ENCODE data around the gene KCNMB2.

KCNMB2 gene

GRCh38 chr3:178826435-178827123 is 290.3 kb downstream of the KCNMB2 start:
- DNase-seq = no peak

GRCh38 chr3:178827285-178827856 is 291.1 kb downstream of the KCNMB2 start:
- DNase-seq = no peak

DNA sequence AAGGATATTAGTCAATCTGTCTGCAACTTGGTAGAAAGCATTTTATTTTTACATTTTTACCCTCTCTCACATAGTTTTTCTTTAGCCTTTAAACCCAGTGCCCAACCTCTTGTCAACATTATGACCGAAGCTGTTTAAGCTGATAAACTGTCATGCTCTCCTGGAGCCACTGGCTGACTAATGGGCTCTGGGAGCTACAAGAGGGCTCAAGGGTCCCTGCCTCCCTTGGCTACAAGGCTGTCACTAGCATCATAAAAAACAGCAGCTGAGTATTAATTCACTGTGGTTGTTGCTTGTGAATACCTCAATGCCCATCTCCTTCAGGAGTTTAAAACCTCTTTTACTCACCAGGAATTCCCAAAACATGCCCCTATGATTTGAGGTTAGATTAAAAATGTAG is 297.5 kb downstream of the KCNMB2 start:
- DNase-seq = no peak

DNA sequence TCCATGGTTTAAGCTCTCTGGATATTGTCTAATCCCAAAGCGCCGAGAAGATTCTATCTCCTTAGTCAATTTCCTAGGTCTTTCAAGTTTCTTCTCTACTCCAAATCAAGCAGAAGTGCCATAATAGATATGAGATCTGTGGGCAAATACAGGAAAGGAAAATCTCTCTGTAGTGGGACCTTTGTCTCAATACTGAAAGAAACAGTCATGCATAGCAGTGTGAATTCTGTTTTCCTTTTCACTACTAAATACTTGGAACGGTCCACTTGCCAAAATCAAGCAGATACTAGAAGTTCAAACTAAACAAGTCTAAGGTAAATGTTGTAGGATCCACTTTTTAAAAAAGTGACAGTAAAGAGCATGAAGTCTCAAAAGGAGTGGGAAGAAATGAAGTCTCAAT is 298.8 kb downstream of the KCNMB2 start:
- no peak for DNase-seq

DNA sequence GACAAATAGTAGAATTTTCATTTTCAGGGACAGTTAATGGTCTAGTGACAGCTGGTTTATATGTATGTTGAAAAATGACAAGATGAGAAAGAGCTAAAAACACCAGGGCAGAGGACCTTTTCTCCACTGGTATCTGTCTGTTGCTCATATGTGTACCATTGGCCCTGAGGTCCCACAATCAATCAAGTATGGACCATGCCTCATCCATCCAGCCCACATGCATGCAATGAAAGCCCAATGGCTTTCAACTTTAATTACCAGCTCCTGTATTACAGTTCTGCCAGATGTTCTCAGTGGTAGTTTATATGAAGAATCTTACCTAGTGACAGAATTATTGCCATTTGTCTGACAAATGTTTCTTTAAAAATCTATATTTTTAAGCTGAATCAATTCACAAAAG is 301.3 kb downstream of the KCNMB2 start:
- DNase-seq = no peak

- no peak for DNase-seq
Observed at GRCh38 chr3:178840586-178840985, 304.4 kb downstream of the KCNMB2 start.

- no peak for DNase-seq
Observed at GRCh38 chr3:178841011-178841410, 304.8 kb downstream of the KCNMB2 start.

- no peak for DNase-seq
Observed at GRCh38 chr3:178844916-178845315, 308.7 kb downstream of the KCNMB2 start.

DNA sequence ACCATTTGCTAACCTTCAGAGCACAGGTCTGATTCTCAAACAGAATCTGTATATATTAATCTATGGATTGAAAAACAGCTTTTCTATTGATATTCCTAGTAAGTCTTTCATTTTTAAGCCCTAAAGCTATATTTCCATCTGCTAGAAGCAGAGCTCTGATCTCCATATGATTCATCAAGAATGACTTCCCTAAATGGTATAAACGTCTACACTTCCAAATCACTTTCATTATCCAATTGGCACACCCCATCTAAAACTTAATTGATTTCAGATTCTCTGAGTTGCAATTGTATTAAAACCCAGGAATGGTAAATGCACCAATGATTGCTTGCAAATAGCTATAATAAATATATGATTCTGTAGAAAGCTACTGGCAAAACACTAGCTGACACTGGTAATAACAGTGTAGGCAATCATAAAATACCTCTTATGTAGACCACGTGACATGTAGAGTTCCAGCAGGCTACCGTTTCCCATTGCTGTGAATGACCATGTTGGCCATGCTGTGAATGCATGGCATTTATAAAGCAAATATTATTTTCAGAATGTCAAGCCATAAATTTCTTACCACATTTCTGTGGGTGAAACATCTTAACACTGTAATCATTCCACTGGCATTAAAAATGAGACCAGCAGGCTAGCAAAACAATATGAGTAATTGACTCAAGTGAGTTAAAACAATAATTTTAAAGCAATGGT is 309.3 kb downstream of the KCNMB2 start:
- DNase-seq = no peak

GRCh38 chr3:178847190-178847589 is 311.0 kb downstream of the KCNMB2 start:
- DNase-seq = no peak

DNA sequence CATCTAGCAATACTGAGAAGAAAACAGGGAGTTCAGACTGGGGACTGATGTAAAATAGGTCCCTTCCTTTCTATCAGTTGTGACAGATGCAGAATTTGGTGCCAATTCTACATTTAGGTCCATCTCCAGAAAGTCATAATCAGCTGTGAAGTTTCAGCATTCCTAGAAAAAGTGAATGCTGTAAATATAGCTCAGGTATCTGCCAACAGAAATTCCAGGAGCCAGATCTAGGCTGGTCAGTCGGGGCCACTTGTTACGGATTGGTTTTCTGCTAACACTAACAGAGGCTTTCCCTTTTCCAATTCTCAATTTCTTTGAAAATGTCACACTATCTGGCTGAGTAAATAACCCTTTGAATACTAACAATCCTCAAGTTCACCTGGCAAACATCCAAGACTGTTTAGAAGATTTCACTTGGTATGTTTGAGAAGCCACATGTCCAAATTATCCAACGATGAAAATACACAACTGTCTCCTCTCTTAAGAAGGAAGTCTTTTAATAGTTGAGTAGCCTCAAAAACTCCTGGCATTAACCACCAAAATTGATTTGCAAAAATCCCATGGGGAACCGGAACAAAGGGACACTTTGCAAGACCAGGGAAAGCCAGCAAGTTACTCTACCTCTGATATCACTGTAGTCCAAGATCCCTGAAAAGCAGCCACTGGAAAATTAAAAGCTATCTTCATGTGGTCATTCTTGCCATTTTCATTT is 313.1 kb downstream of the KCNMB2 start:
- peak; percentile 18 for DNase-seq

DNA sequence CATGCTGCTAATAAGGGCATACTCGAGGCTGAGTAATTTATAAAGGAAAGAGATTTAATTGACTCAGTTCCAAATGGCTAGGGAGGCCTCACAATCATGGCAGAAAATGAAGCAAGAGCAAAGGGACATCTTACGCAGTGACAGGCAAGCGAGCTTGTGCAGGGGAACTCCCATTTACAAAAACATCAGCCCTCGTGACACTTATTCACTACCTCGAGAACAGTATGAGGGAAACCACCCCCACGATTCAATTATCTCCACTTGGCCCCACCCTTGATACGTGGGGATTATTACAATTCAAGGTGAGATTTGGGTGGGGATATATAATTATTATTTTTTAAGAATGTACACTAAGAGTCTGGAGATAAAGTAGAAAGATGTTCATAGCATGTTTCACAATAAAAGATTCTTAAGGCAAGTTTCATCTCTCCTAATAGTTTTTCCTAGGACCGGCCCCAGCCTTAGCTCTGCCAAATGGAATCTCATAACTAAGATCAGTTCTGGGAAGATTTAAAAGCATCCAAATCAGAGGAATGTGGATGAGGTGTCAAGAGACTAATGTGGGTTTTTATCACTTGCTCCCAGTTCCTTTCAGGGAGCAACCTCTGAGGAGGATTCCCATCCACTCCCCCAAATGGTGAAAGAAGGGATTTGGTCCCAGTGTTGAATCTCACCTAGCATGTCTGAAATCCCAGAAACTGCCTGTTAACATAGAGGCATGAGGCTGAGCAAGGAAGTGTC is 314.4 kb downstream of the KCNMB2 start:
- DNase-seq = no peak

DNA sequence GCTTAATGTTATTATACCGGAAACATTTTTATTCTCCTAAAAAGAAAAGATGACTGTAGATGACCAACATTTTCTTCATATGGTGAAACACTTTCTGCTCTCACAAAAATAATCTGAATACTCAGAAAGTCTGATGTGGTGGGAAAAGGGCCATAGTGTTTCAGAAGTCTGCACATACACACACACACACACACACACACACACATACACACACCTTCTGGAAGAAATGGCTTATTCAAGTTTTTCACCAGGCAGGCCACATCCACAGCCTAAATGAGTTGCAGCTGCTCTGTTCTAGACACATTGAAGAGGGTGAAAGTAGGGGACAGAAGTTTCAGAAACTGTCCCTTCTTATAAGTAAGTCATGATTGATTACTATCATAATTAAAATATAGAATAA is 315.3 kb downstream of the KCNMB2 start:
- DNase-seq = no peak

GRCh38 chr3:178856804-178857203 is 320.6 kb downstream of the KCNMB2 start:
- no peak for DNase-seq

DNA sequence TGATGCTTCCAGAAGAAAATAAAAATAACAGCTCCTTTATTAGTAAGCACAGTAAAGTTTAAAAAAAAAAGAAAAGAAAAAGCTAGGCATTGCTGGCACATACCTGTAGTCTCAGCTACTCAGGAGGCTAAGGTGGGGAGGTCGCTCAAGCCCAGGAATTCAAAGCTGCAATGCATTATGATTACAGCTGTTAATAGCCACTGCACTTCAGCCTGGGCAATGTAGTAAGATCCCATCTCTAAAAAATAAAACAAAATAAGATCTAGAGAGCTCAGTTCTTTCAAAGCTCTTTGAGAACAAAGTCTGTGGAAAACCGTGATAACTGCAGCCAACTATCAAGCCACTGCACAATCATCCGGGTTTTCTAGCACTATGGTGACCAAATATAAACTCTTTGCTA is 323.1 kb downstream of the KCNMB2 start:
- peak; percentile 7 for DNase-seq

GRCh38 chr3:178859900-178860436 is 323.7 kb downstream of the KCNMB2 start:
- peak; percentile 72 for DNase-seq

DNA sequence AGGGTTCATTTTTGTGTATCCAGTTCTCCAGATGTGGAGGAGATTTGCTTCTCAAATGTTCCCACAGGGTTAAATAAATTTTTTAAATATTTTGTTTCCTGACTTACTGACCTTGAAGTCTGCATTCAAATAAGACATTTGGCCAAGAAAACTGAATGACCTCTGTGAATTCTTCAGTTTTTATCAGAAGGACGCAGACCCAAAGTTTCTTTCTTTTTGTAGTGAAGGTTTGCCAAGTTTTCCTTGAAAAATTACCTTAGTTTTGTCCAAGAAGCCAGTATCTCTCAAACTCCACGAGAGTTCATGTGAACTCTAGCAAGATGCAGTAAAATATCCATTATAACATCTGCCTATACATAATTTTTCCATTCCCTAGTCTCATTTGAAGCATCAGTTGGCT is 332.4 kb downstream of the KCNMB2 start:
- no peak for DNase-seq

- DNase-seq = no peak
Observed at GRCh38 chr3:178870085-178870484, 333.8 kb downstream of the KCNMB2 start.

GRCh38 chr3:178875157-178875556 is 338.9 kb downstream of the KCNMB2 start:
- no peak for DNase-seq

- no peak for DNase-seq
Observed at GRCh38 chr3:178875836-178876235, 339.6 kb downstream of the KCNMB2 start.

DNA sequence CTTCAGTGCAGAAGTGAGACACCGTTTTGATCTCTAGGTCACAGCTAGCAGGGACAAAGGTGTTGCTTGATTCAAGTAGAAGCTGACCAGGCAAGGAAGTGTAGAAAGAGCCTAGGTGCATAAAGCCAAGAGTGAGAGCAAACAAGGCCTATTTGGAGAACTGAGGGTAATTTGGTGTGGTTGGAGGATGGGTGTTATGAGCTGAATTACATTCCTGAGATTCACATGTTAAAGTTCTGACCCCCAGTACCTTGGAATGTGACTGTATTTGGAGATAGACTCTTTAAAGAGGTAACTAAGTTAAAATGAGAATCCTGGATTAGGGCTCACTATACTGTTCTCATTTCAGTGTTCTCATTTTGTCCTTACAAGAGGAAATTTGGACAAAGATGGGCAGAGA is 344.0 kb downstream of the KCNMB2 start:
- DNase-seq = no peak
